ENCODE measurements around the gene HMGXB3. TPM values are rescaled to one million over a fixed set of nuclear protein-coding genes. Genes with fewer than 3 reads are reported as not detected.
A peak's percentile ranks its signal among the peaks of the same experiment; 100 is the strongest.

HMGXB3 gene
- total RNA-seq, 2 donors from 2014 or later, result 22.2 to 34.0 TPM

- ATAC-seq (no peak), DNase-seq (no peak)
- intact Hi-C loops (cut with DNase I, micrococcal nuclease), result no loop called here
These were observed 59.9 kb downstream of the HMGXB3 start for GRCh38 chr5:150060471-150060870.

- intact Hi-C loops (cut with DNase I, micrococcal nuclease), result no loop called here
- no peak for DNase-seq
These were observed 61.0 kb downstream of the HMGXB3 start for GRCh38 chr5:150061538-150061995.

GRCh38 chr5:150062216-150062922 lies 61.8 kb downstream of the HMGXB3 start:
- DNase-seq (no peak), ATAC-seq (no peak)
- intact Hi-C loops (cut with DNase I, micrococcal nuclease), result no loop called here

More at GRCh38 chr5:150061538-150061995, 61.0 kb downstream of the HMGXB3 start:
- no peak for ATAC-seq

GRCh38 chr5:150063638-150064037 lies 63.1 kb downstream of the HMGXB3 start:
- intact Hi-C loops (cut with DNase I, micrococcal nuclease), result no loop called here
- DNase-seq (peak in 1 of 2 donors; percentile 25), ATAC-seq (no peak)

GRCh38 chr5:150064681-150065220 lies 64.2 kb downstream of the HMGXB3 start:
- no peak for ATAC-seq
- intact Hi-C loops (cut with DNase I, micrococcal nuclease), result no loop called here
- DNase-seq, result no peak

GRCh38 chr5:150065346-150065745 lies 64.8 kb downstream of the HMGXB3 start:
- intact Hi-C loops (cut with DNase I, micrococcal nuclease), result no loop called here
- DNase-seq, result peak in 1 of 2 donors; percentile 48
- ATAC-seq, result no peak

GRCh38 chr5:150065886-150066285 lies 65.3 kb downstream of the HMGXB3 start:
- intact Hi-C loops (cut with DNase I, micrococcal nuclease), result no loop called here
- DNase-seq, result peak in 1 of 2 donors; percentile 45
- no peak for ATAC-seq

- DNase-seq (no peak), ATAC-seq (no peak)
- intact Hi-C loops (cut with DNase I, micrococcal nuclease), result no loop called here
These were observed 65.9 kb downstream of the HMGXB3 start for GRCh38 chr5:150066436-150066835.

- intact Hi-C loops (cut with DNase I, micrococcal nuclease), result no loop called here
- DNase-seq, result no peak
- ATAC-seq, result no peak
These were observed 66.4 kb downstream of the HMGXB3 start for GRCh38 chr5:150066901-150067396.

GRCh38 chr5:150067405-150067960 lies 66.9 kb downstream of the HMGXB3 start:
- intact Hi-C loops (cut with DNase I, micrococcal nuclease), result no loop called here
- DNase-seq, result no peak
- no peak for ATAC-seq

- no peak for DNase-seq
- intact Hi-C loops (cut with DNase I, micrococcal nuclease), result no loop called here
These were observed 67.5 kb downstream of the HMGXB3 start for GRCh38 chr5:150068071-150068470.

GRCh38 chr5:150068472-150068871 lies 67.9 kb downstream of the HMGXB3 start:
- peak in 1 of 2 donors; percentile 58 for DNase-seq
- ATAC-seq, result peak; percentile 67
- intact Hi-C loops (cut with DNase I, micrococcal nuclease), result no loop called here

More at GRCh38 chr5:150068071-150068470, 67.5 kb downstream of the HMGXB3 start:
- ATAC-seq, result no peak

- ATAC-seq, result no peak
- no peak for DNase-seq
- intact Hi-C loops (cut with DNase I, micrococcal nuclease), result no loop called here
These were observed 68.6 kb downstream of the HMGXB3 start for GRCh38 chr5:150068961-150069645.

- intact Hi-C loops (cut with DNase I, micrococcal nuclease), result no loop called here
- DNase-seq, result no peak
- ATAC-seq, result peak; percentile 78
These were observed 69.4 kb downstream of the HMGXB3 start for GRCh38 chr5:150069672-150070627.

- ATAC-seq (no peak), DNase-seq (no peak)
- intact Hi-C loops (cut with DNase I, micrococcal nuclease), result no loop called here
These were observed 70.3 kb downstream of the HMGXB3 start for GRCh38 chr5:150070821-150071220.

- no peak for ATAC-seq
- no peak for DNase-seq
- intact Hi-C loops (cut with DNase I, micrococcal nuclease), result no loop called here
These were observed 72.6 kb downstream of the HMGXB3 start for GRCh38 chr5:150073086-150073625.

- intact Hi-C loops (cut with DNase I, micrococcal nuclease), result no loop called here
- ATAC-seq (no peak), DNase-seq (no peak)
These were observed 73.1 kb downstream of the HMGXB3 start for GRCh38 chr5:150073677-150074076.

- no peak for DNase-seq
- no peak for ATAC-seq
- intact Hi-C loops (cut with DNase I, micrococcal nuclease), result no loop called here
These were observed 74.7 kb downstream of the HMGXB3 start for GRCh38 chr5:150075233-150075632.

Data from left colon (tissue), 2 donors.